ENCODE results near the gene NUTM1.

Gene NUTM1

DNA sequence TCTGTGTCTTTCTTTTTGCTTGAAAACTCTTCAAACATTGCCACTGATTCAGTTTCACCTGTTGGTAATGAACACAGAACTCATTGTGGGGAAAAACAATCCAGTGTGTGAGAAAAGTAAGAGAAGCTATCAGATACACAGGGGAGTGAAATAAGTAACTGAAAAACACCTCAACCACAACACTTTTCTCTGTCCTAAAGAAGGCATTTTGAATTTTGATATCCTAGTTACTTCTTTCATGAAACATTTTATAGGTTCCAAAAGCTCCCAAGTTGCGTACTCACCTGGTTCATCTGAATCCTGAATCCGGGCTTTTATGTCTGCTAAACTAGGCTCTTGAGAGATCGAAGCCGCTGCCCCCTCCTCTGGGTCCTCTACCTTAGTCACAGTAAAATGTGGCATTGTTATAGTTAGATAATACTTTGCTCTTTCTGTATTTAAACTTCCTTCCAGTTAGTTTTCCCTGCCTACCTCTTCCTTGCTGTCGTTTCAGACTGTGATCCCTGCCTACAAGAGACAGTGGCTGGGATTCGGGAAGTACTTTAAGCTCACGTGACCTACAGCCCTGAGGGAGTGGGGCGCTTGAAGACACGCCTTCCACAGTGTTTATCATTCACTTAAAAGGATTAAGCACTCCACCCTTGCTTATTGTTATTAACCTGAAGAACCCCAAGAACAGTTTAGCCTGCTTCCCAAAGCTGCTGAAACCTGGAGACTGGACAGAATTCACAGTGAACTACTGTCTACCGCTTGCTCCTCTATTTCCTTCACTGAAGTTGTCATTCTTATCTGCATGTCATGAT, 24.6 kb upstream of the NUTM1 start:
- POLR2A ChIA-PET: interaction anchor here (0.6 to 1.2 kb wide), 3 partner anchors 10 to 88 kb away, joined by 3 to 5 read pairs (median 3); no protein-coding TSS in a partner anchor
- Histone ChIP-seq H3K27ac (ENCODE audit: extremely low read depth, low read depth, low read length) (no peak overlapping the region), H3K4me3 (ENCODE audit: low read depth, low read length) (peak overlapping the region; percentile 38), H3K9me3 (ENCODE audit: control insufficient read depth, insufficient read depth, low read depth, low read length) (no peaks in the 10 kb centered on the region), H3K36me3 (ENCODE audit: control insufficient read depth in 2 of 2, insufficient read depth in 1 of 2, low read length in 2 of 2) (no peaks in the 10 kb centered on the region), H3K4me1 (ENCODE audit: control insufficient read depth, insufficient read depth, low read length) (peaks cover 7% of the 10 kb centered on the region; the same call in 1 of the 2 replicates)
- CTCF ChIA-PET: interaction anchor here (0.5 to 1.3 kb wide), 3 partner anchors 15 to 78 kb away, joined by 3 read pairs; no protein-coding TSS in a partner anchor
- TF ChIP-seq ZNF529 (tag by site-specific recombination; IDR thresholded peaks at IDR 0.05; ENCODE audit: insufficient replicate concordance) (no peak), ZFHX2 (tag by site-specific recombination; conservative IDR thresholded peaks at IDR 0.05) (no peak), GLI4 (tag by site-specific recombination; IDR thresholded peaks at IDR 0.05) (no peak), GLIS1 (tag by site-specific recombination; IDR thresholded peaks at IDR 0.05) (no peak), ZNF266 (tag by site-specific recombination; IDR thresholded peaks at IDR 0.05; ENCODE audit: low read depth) (no peak), ZNF112 (tag by site-specific recombination; IDR thresholded peaks at IDR 0.05) (no peak), ZBTB21 (tag by site-specific recombination; IDR thresholded peaks at IDR 0.05) (no peak), SALL2 (tag by site-specific recombination; IDR thresholded peaks at IDR 0.05; ENCODE audit: borderline replicate concordance) (no peak), ZNF341 (tag by site-specific recombination; IDR thresholded peaks at IDR 0.05; ENCODE audit: low read depth) (peak; percentile 95), ZNF48 (tag by site-specific recombination; IDR thresholded peaks at IDR 0.05) (no peak), ZNF521 (tag by site-specific recombination; IDR thresholded peaks at IDR 0.05) (no peak), KLF9 (tag by site-specific recombination; IDR thresholded peaks at IDR 0.05; ENCODE audit: low read depth) (peak; percentile 52; the same call in 1 of the 2 replicates), ZNF214 (tag by site-specific recombination; IDR thresholded peaks at IDR 0.05; ENCODE audit: borderline replicate concordance) (no peak), SCRT2 (tag by site-specific recombination; IDR thresholded peaks at IDR 0.05) (peak; percentile 86), ZNF785 (tag by site-specific recombination; IDR thresholded peaks at IDR 0.05) (no peak)
- TF ChIP-seq, protein P1, sequence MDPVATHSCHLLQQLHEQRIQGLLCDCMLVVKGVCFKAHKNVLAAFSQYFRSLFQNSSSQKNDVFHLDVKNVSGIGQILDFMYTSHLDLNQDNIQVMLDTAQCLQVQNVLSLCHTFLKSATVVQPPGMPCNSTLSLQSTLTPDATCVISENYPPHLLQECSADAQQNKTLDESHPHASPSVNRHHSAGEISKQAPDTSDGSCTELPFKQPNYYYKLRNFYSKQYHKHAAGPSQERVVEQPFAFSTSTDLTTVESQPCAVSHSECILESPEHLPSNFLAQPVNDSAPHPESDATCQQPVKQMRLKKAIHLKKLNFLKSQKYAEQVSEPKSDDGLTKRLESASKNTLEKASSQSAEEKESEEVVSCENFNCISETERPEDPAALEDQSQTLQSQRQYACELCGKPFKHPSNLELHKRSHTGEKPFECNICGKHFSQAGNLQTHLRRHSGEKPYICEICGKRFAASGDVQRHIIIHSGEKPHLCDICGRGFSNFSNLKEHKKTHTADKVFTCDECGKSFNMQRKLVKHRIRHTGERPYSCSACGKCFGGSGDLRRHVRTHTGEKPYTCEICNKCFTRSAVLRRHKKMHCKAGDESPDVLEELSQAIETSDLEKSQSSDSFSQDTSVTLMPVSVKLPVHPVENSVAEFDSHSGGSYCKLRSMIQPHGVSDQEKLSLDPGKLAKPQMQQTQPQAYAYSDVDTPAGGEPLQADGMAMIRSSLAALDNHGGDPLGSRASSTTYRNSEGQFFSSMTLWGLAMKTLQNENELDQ (tag by site-specific recombination; IDR thresholded peaks at IDR 0.05; ENCODE audit: low read depth): no peak
- TF ChIP-seq, protein P2, sequence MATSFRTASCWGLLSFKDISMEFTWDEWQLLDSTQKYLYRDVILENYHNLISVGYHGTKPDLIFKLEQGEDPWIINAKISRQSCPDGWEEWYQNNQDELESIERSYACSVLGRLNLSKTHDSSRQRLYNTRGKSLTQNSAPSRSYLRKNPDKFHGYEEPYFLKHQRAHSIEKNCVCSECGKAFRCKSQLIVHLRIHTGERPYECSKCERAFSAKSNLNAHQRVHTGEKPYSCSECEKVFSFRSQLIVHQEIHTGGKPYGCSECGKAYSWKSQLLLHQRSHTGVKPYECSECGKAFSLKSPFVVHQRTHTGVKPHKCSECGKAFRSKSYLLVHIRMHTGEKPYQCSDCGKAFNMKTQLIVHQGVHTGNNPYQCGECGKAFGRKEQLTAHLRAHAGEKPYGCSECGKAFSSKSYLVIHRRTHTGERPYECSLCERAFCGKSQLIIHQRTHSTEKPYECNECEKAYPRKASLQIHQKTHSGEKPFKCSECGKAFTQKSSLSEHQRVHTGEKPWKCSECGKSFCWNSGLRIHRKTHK (tag by site-specific recombination; IDR thresholded peaks at IDR 0.05): no peak
- TF ChIP-seq, protein P3, sequence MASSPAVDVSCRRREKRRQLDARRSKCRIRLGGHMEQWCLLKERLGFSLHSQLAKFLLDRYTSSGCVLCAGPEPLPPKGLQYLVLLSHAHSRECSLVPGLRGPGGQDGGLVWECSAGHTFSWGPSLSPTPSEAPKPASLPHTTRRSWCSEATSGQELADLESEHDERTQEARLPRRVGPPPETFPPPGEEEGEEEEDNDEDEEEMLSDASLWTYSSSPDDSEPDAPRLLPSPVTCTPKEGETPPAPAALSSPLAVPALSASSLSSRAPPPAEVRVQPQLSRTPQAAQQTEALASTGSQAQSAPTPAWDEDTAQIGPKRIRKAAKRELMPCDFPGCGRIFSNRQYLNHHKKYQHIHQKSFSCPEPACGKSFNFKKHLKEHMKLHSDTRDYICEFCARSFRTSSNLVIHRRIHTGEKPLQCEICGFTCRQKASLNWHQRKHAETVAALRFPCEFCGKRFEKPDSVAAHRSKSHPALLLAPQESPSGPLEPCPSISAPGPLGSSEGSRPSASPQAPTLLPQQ (tag by site-specific recombination; IDR thresholded peaks at IDR 0.05): no peak
- TF ChIP-seq, protein P4, sequence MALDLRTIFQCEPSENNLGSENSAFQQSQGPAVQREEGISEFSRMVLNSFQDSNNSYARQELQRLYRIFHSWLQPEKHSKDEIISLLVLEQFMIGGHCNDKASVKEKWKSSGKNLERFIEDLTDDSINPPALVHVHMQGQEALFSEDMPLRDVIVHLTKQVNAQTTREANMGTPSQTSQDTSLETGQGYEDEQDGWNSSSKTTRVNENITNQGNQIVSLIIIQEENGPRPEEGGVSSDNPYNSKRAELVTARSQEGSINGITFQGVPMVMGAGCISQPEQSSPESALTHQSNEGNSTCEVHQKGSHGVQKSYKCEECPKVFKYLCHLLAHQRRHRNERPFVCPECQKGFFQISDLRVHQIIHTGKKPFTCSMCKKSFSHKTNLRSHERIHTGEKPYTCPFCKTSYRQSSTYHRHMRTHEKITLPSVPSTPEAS (tag by site-specific recombination; IDR thresholded peaks at IDR 0.05): no peak
- TF ChIP-seq, protein P5, sequence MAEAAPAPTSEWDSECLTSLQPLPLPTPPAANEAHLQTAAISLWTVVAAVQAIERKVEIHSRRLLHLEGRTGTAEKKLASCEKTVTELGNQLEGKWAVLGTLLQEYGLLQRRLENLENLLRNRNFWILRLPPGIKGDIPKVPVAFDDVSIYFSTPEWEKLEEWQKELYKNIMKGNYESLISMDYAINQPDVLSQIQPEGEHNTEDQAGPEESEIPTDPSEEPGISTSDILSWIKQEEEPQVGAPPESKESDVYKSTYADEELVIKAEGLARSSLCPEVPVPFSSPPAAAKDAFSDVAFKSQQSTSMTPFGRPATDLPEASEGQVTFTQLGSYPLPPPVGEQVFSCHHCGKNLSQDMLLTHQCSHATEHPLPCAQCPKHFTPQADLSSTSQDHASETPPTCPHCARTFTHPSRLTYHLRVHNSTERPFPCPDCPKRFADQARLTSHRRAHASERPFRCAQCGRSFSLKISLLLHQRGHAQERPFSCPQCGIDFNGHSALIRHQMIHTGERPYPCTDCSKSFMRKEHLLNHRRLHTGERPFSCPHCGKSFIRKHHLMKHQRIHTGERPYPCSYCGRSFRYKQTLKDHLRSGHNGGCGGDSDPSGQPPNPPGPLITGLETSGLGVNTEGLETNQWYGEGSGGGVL (tag by site-specific recombination; IDR thresholded peaks at IDR 0.05): no peak
- TF ChIP-seq, protein P6, sequence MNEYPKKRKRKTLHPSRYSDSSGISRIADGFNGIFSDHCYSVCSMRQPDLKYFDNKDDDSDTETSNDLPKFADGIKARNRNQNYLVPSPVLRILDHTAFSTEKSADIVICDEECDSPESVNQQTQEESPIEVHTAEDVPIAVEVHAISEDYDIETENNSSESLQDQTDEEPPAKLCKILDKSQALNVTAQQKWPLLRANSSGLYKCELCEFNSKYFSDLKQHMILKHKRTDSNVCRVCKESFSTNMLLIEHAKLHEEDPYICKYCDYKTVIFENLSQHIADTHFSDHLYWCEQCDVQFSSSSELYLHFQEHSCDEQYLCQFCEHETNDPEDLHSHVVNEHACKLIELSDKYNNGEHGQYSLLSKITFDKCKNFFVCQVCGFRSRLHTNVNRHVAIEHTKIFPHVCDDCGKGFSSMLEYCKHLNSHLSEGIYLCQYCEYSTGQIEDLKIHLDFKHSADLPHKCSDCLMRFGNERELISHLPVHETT (tag by site-specific recombination; IDR thresholded peaks at IDR 0.05): no peak
- TF ChIP-seq, protein P7, sequence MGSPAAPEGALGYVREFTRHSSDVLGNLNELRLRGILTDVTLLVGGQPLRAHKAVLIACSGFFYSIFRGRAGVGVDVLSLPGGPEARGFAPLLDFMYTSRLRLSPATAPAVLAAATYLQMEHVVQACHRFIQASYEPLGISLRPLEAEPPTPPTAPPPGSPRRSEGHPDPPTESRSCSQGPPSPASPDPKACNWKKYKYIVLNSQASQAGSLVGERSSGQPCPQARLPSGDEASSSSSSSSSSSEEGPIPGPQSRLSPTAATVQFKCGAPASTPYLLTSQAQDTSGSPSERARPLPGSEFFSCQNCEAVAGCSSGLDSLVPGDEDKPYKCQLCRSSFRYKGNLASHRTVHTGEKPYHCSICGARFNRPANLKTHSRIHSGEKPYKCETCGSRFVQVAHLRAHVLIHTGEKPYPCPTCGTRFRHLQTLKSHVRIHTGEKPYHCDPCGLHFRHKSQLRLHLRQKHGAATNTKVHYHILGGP (tag by site-specific recombination; IDR thresholded peaks at IDR 0.05): no peak
- TF ChIP-seq, protein P8, sequence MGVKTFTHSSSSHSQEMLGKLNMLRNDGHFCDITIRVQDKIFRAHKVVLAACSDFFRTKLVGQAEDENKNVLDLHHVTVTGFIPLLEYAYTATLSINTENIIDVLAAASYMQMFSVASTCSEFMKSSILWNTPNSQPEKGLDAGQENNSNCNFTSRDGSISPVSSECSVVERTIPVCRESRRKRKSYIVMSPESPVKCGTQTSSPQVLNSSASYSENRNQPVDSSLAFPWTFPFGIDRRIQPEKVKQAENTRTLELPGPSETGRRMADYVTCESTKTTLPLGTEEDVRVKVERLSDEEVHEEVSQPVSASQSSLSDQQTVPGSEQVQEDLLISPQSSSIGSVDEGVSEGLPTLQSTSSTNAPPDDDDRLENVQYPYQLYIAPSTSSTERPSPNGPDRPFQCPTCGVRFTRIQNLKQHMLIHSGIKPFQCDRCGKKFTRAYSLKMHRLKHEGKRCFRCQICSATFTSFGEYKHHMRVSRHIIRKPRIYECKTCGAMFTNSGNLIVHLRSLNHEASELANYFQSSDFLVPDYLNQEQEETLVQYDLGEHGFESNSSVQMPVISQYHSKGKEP (tag by site-specific recombination; IDR thresholded peaks at IDR 0.05): no peak
